Measurements from ENCODE around the gene COX8A. TPM values are rescaled to one million over a fixed set of nuclear protein-coding genes. Genes with fewer than 3 reads are reported as not detected.

Gene COX8A
- total RNA-seq, 1 experiment from 2014 or later, result 325 TPM

DNA sequence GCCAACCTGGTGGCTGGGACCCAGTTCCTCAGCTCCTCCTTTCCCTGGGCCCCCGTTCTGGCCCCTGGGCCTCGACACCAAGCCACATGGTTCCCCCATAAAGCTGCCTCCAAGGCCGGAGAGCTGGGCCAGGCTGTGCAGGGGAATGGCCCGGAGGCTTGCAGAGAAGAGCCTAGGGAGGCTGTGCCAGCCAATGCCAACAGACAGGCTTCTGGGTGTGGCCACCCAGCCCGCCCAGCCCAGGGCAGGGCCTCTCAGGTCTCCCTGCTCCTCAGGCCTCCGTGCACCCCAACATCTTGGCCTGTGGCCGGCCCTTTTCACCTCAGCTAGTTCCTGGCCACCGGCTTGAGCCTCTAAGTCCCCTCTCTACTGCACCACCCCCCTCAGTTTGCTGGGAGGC, 43.9 kb downstream of the COX8A start:
- Mint-ChIP-seq H3K36me3 (ENCODE audit: insufficient read depth, unreplicated experiment) (peaks cover 17% of the 10 kb centered on the region), H3K9me3 (ENCODE audit: low read depth, unreplicated experiment) (no peaks in the 10 kb centered on the region), H3K27me3 (ENCODE audit: unreplicated experiment) (peaks cover 21% of the 10 kb centered on the region), H3K27ac (ENCODE audit: unreplicated experiment) (no peak overlapping the region), H3K4me1 (ENCODE audit: low read depth, unreplicated experiment) (no peaks in the 10 kb centered on the region), H3K4me3 (ENCODE audit: low read depth, unreplicated experiment) (no peak overlapping the region)
- CTCF ChIA-PET, result interaction anchor here (0.6 kb wide), 2 partner anchors 132 to 1330 kb away, joined by 3 read pairs; no protein-coding TSS in a partner anchor
- BruUV-seq (replicated peaks), result no TSS peak
- TF ChIP-seq CTCF (IDR thresholded peaks at IDR 0.05; ENCODE audit: unreplicated experiment), result no peak
- intact Hi-C loops (cut with micrococcal nuclease; ENCODE audit: unreplicated experiment), result no loop called here
- DNase-seq, result no peak

GRCh38 chr11:64019106-64020037, 45.0 kb downstream of the COX8A start:
- intact Hi-C loops (cut with micrococcal nuclease; ENCODE audit: unreplicated experiment), result no loop called here
- H3K27me3 Mint-ChIP-seq (ENCODE audit: unreplicated experiment), result peaks cover 21% of the 10 kb centered on the region
- BruUV-seq (replicated peaks), result no TSS peak
- no peak overlapping the region for H3K27ac Mint-ChIP-seq (ENCODE audit: unreplicated experiment)
- peaks cover 17% of the 10 kb centered on the region for H3K36me3 Mint-ChIP-seq (ENCODE audit: insufficient read depth, unreplicated experiment)
- CTCF ChIA-PET, result interaction anchor here (0.5 kb wide), 1 partner anchor 25 kb away, joined by 4 read pairs; no protein-coding TSS in a partner anchor
- TF ChIP-seq CTCF (IDR thresholded peaks at IDR 0.05; ENCODE audit: unreplicated experiment), result no peak
- H3K4me1 Mint-ChIP-seq (ENCODE audit: low read depth, unreplicated experiment), result no peaks in the 10 kb centered on the region
- H3K9me3 Mint-ChIP-seq (ENCODE audit: low read depth, unreplicated experiment), result no peaks in the 10 kb centered on the region
- H3K4me3 Mint-ChIP-seq (ENCODE audit: low read depth, unreplicated experiment), result no peak overlapping the region
- no peak for DNase-seq

GRCh38 chr11:64020976-64021756, 46.7 kb downstream of the COX8A start:
- Mint-ChIP-seq H3K27me3 (ENCODE audit: unreplicated experiment) (peaks cover 23% of the 10 kb centered on the region), H3K4me1 (ENCODE audit: low read depth, unreplicated experiment) (no peaks in the 10 kb centered on the region), H3K36me3 (ENCODE audit: insufficient read depth, unreplicated experiment) (peaks cover 10% of the 10 kb centered on the region), H3K27ac (ENCODE audit: unreplicated experiment) (no peak overlapping the region), H3K4me3 (ENCODE audit: low read depth, unreplicated experiment) (no peak overlapping the region), H3K9me3 (ENCODE audit: low read depth, unreplicated experiment) (no peaks in the 10 kb centered on the region)
- no peak for DNase-seq
- no peak for TF ChIP-seq CTCF (IDR thresholded peaks at IDR 0.05; ENCODE audit: unreplicated experiment)
- intact Hi-C loops (cut with micrococcal nuclease; ENCODE audit: unreplicated experiment), result no loop called here
- CTCF ChIA-PET, result no interaction called here
- no TSS peak for BruUV-seq (replicated peaks)

DNA sequence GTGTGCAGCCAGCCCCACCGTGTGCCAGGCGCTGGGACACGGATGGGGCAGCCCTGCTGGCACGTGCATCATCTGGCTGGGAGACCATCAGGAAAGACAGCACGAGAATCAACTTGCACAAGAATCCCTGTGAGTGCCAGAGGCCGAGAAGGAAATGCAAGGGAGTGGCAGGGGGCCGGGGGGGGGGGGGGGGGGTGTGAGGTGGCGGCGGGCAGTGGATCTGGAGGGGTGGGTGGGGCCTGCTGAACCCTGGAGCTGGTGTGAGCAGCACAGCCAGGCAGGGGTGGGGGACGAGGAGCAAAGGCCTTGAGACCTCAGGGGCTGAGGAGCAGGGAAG, 47.3 kb downstream of the COX8A start:
- H3K9me3 Mint-ChIP-seq (ENCODE audit: low read depth, unreplicated experiment), result no peaks in the 10 kb centered on the region
- intact Hi-C loops (cut with micrococcal nuclease; ENCODE audit: unreplicated experiment), result no loop called here
- DNase-seq, result no peak
- H3K4me3 Mint-ChIP-seq (ENCODE audit: low read depth, unreplicated experiment), result no peak overlapping the region
- TF ChIP-seq CTCF (IDR thresholded peaks at IDR 0.05; ENCODE audit: unreplicated experiment), result no peak
- peaks cover 10% of the 10 kb centered on the region for H3K36me3 Mint-ChIP-seq (ENCODE audit: insufficient read depth, unreplicated experiment)
- CTCF ChIA-PET, result no interaction called here
- BruUV-seq (replicated peaks), result no TSS peak
- H3K27me3 Mint-ChIP-seq (ENCODE audit: unreplicated experiment), result peaks cover 29% of the 10 kb centered on the region
- no peaks in the 10 kb centered on the region for H3K4me1 Mint-ChIP-seq (ENCODE audit: low read depth, unreplicated experiment)
- no peak overlapping the region for H3K27ac Mint-ChIP-seq (ENCODE audit: unreplicated experiment)

Data from Calu3 (cell line).